Thoracic aorta (tissue), 2 donors: ENCODE measurements around the gene TANK. TPM values are rescaled to one million over a fixed set of nuclear protein-coding genes. Genes with fewer than 3 reads are reported as not detected.

Experiments
- ATAC-seq: fragments of 150-250 bp; one replicate; pipeline ENCODE4 v1.8.0; 2017; ENCODE audit warnings: low read depth; ENCODE audit not compliant: insufficient number of reproducible peaks, low FRiP score
- DNase-seq: peaks from one replicate; pipeline ENCODE4 v3.0.0-alpha.2; 2020; ENCODE audit warnings: low spot score
- H3K27ac ChIP-seq, 2 donors: fragments of 200-600 bp; sonication (generic); 1 replicate in 1 of 2; 2 replicates in 1 of 2; pipeline ENCODE4 v1.5.1; 2016; ENCODE audit warnings: mild to moderate bottlenecking in 2 of 2, moderate library complexity in 2 of 2
- H3K27me3 ChIP-seq: fragments of 200-600 bp; sonication (generic); replicated peaks from 2 replicates; pipeline ENCODE4 v1.6.0; 2016; ENCODE audit warnings: mild to moderate bottlenecking; ENCODE audit not compliant: insufficient read depth
- H3K36me3 ChIP-seq: fragments of 200-600 bp; sonication (generic); one replicate; pipeline ENCODE4 v1.5.1; 2016
- H3K4me1 ChIP-seq, 2 donors: fragments of 200-600 bp; sonication (generic); 1 replicate in 1 of 2; 2 replicates in 1 of 2; pipeline versions ENCODE4 v1.5.1 to v1.6.0; 2016; ENCODE audit warnings: low read depth in 2 of 2, mild to moderate bottlenecking in 1 of 2; ENCODE audit not compliant: control insufficient read depth in 1 of 2
- H3K4me3 ChIP-seq: fragments of 200-600 bp; sonication (generic); 2 replicates; pipeline ENCODE4 v1.5.1; 2016; ENCODE audit warnings: mild to moderate bottlenecking
- H3K9me3 ChIP-seq: fragments of 200-600 bp; sonication (generic); 2 replicates; pipeline ENCODE4 v1.5.1; 2016
- total RNA-seq, 2 donors: library from RNA; depleted of rRNA; stranded (reverse); fragments of >200 nt; gene quantifications; one replicate each; pipeline versions ENCODE4 v1.1.0 to v1.2.3, GENCODE V29; 2016
- TF ChIP-seq, protein P1 (sequence below): fragments of 200-600 bp; sonication (generic); IDR thresholded peaks from one replicate; pipeline ENCODE4 v1.5.1; 2019; ENCODE audit warnings: antibody characterized with exemption

TANK gene
- total RNA-seq, 2 donors from 2014 or later, result 59.2 to 86.8 TPM

DNA sequence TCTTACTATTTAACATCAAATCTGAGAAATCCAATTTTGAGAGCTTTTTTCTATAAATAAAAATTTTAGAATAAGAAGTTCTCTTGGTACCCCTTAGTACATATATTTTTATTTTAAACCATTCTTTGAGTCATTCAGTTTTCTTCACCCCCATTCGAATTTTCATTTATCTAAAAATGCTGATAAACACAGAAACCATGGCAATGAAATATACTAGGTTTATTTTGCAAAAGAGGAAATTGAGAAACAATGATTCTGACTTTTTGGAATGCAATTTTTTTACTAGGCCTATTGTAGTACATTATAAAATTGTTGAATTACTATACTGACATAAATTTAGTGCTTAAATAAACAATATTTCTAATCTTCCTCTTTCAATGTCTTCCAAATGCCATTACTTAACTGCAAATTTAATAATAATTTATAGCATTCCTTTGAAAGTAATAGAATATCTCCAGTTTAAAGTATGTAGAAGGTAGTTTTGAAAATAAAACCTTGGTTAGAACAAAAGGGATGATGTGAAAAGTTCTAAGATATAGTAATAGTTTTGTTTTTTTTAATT lies 46.3 kb downstream of the TANK start:
- H3K27me3 ChIP-seq, result no peaks in the 10 kb centered on the region
- no peak overlapping the region for H3K27ac ChIP-seq
- no peak for DNase-seq
- H3K4me1 ChIP-seq, result no peaks in the 10 kb centered on the region
- peaks cover 3% of the 10 kb centered on the region for H3K36me3 ChIP-seq
- no peaks in the 10 kb centered on the region for H3K9me3 ChIP-seq
- TF ChIP-seq, protein P1, sequence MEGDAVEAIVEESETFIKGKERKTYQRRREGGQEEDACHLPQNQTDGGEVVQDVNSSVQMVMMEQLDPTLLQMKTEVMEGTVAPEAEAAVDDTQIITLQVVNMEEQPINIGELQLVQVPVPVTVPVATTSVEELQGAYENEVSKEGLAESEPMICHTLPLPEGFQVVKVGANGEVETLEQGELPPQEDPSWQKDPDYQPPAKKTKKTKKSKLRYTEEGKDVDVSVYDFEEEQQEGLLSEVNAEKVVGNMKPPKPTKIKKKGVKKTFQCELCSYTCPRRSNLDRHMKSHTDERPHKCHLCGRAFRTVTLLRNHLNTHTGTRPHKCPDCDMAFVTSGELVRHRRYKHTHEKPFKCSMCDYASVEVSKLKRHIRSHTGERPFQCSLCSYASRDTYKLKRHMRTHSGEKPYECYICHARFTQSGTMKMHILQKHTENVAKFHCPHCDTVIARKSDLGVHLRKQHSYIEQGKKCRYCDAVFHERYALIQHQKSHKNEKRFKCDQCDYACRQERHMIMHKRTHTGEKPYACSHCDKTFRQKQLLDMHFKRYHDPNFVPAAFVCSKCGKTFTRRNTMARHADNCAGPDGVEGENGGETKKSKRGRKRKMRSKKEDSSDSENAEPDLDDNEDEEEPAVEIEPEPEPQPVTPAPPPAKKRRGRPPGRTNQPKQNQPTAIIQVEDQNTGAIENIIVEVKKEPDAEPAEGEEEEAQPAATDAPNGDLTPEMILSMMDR, result no peak
- ATAC-seq, result no peak
- no peak overlapping the region for H3K4me3 ChIP-seq

DNA sequence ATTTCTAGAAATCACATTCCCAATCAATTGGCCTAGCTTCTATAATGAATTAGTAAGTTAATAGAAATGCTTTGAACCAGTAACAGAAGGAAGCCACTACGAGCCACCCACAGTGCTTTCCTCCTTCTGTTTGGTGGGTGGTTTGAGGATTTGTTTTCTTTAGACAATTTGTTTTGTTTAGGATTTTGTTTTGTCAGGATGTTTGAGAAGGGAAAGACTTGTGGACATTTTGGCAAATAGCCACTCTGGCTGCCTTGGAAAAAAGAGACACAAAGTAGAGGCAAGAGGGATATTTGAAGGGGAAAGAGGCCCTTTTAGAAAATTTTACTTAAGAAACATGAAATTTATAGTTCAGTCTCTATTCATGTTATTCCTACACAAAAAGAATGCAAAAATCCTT lies 47.7 kb downstream of the TANK start:
- DNase-seq, result no peak
- H3K4me1 ChIP-seq, result no peaks in the 10 kb centered on the region
- no peak overlapping the region for H3K4me3 ChIP-seq
- H3K27ac ChIP-seq, result no peak overlapping the region
- H3K27me3 ChIP-seq, result no peaks in the 10 kb centered on the region
- H3K9me3 ChIP-seq, result no peaks in the 10 kb centered on the region
- H3K36me3 ChIP-seq, result peaks cover 3% of the 10 kb centered on the region
- TF ChIP-seq, protein P1, result no peak
- no peak for ATAC-seq

DNA sequence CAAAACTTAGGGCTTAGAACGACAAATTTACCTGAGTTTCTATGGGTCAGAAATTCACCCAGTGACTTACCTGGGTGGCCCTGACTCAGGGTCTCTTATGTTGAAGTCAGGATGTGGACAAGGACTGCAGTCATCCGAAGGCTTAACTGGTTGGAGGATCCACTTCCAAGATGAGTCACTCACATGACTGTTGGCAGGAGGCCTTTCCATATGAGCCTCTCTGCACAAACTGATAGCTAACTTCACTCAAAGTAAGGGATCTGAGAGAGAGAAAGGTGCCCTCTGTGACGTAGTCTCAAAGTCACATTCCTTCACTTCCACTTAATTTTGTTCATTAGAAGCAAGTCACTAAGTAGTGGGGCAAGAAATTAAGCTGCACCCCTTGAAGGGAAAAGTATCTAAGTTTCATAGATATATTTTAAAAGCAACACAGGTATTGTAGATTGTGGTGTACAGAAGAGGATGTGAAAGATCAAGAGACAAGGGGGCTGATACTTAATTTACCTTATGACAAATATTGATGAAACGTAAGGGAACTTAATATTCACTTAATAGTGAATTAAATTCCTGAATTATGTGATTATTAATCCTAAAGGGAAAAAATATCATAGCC lies 48.4 kb downstream of the TANK start:
- no peaks in the 10 kb centered on the region for H3K36me3 ChIP-seq

DNA sequence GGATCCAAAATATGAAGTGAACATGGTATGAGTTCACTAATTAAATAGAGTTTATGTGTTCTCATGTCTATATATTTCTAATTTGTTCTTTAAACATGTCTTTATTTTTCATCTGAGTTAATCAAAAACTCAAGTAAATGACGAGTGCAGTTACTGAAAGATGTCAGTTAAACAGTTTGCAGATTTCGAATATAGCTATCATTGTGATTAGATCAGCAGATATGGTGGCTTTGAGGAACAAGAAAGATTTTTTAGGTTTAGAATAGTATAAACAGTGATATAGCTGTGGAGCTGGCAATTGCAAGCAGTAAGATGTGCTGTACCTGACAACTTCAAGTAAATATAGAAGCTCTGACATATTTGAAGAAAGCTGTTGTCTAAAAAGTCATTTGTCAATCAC lies 49.7 kb downstream of the TANK start:
- H3K27ac ChIP-seq, result no peak overlapping the region
- no peaks in the 10 kb centered on the region for H3K27me3 ChIP-seq
- no peaks in the 10 kb centered on the region for H3K9me3 ChIP-seq
- TF ChIP-seq, protein P1, result no peak
- DNase-seq (no peak), ATAC-seq (no peak)
- H3K36me3 ChIP-seq, result no peaks in the 10 kb centered on the region
- H3K4me3 ChIP-seq, result no peak overlapping the region
- H3K4me1 ChIP-seq, result no peaks in the 10 kb centered on the region

More for the DNA sequence above, 48.4 kb downstream of the TANK start:
- Histone ChIP-seq H3K4me1 (no peaks in the 10 kb centered on the region), H3K4me3 (no peak overlapping the region), H3K27me3 (no peaks in the 10 kb centered on the region), H3K27ac (no peak overlapping the region), H3K9me3 (no peaks in the 10 kb centered on the region)
- TF ChIP-seq, protein P1, result no peak
- ATAC-seq, result no peak
- DNase-seq, result no peak

DNA sequence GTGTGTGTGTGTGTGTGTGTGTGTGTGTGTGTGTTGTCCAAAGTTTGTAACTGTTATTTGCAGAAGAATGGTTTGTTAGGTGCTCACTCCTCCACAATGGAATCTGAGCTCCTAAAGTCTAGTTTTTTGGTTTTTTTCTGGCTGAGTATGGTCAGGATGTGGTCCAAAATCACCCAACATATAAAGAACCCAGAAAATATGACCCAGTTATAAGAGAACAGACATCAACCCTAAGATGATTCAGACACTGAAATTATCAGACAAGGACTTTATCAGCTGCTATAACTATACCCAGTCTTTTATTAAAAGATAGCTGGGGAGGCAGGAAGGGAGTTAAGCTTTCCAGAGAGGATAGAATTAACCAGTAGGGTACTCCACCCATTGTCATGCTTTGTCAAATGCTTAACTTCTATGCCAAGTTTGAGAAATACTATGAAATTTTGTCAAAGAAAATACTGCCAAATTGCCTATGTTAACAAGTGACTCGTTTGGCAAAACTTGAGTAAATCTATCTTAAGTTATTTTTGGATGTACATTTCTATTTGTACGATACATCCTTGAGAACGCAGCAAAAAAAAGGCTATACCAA lies 57.5 kb downstream of the TANK start:
- Histone ChIP-seq H3K27ac (no peak overlapping the region), H3K27me3 (no peaks in the 10 kb centered on the region), H3K4me3 (no peak overlapping the region), H3K36me3 (no peaks in the 10 kb centered on the region), H3K4me1 (peaks cover 4 to 17% of the 10 kb centered on the region in 2 donors), H3K9me3 (no peaks in the 10 kb centered on the region)
- DNase-seq (no peak), ATAC-seq (no peak)
- TF ChIP-seq, protein P1, result no peak
